SK-N-SH (cell line): ENCODE results near the gene SEMA3G. TPM values are rescaled to one million over a fixed set of nuclear protein-coding genes. Genes with fewer than 3 reads are reported as not detected.

Experiments used
- CTCF ChIA-PET: fragments of 300-600, 350-600 bp; formaldehyde crosslinking; extraction: SDS; loops from one replicate; lab custom pipeline; 2021; lab: Yijun Ruan, JAX
- POLR2A ChIA-PET: fragments of 350-600 bp; sonication (Branson Sonifier 250); formaldehyde crosslinking; extraction: SDS; loops from one replicate; lab custom pipeline; 2020; ENCODE audit warnings: antibody characterized with exemption, inconsistent platforms; lab: Yijun Ruan, JAX
- DNase-seq: peaks from one replicate; pipeline ENCODE4 v3.0.0; 2012
- H2AFZ ChIP-seq: fragments of 200-600 bp; sonication (generic); 2 replicates; pipeline ENCODE4 v1.8.1; 2016; ENCODE audit warnings: antibody characterized with exemption, mild to moderate bottlenecking, low read depth
- H3F3A ChIP-seq: fragments of 200-600 bp; sonication (generic); replicated peaks from 2 replicates; pipeline ENCODE3; 2016; ENCODE audit warnings: antibody characterized with exemption, mild to moderate bottlenecking; ENCODE audit not compliant: insufficient read depth
- H3K27ac ChIP-seq, 2 experiments: fragments of 200-500 bp in 1 of 2; fragments of 200-600 bp in 1 of 2; sonication (Bioruptor generic) in 1 of 2; sonication (generic), shearing (Covaris generic) in 1 of 2; 2 replicates each; pipeline versions ENCODE4 v1.5.1 to v1.6.1; 2014 to 2016; ENCODE audit warnings: low read depth in 2 of 2, inconsistent platforms in 1 of 2, low read length in 1 of 2, mild to moderate bottlenecking in 1 of 2, mixed read lengths in 1 of 2
- H3K27me3 ChIP-seq: fragments of 200-600 bp; sonication (generic), shearing (Covaris generic); 2 replicates; pipeline ENCODE4 v1.6.1; 2016; ENCODE audit warnings: mixed run types; ENCODE audit not compliant: insufficient read depth
- H3K36me3 ChIP-seq, 2 experiments: fragments of 200-500 bp in 1 of 2; fragments of 200-600 bp in 1 of 2; sonication (Bioruptor generic) in 1 of 2; sonication (generic) in 1 of 2; replicated peaks in 1 of 2; 2 replicates each; pipeline versions ENCODE3 to v1.5.1; 2014 to 2016; ENCODE audit warnings: low read length in 1 of 2, mild to moderate bottlenecking in 1 of 2; ENCODE audit not compliant: insufficient read depth in 2 of 2, control insufficient read depth in 1 of 2
- H3K4me1 ChIP-seq, 2 experiments: fragments of 200-500 bp in 1 of 2; fragments of 200-600 bp in 1 of 2; sonication (Bioruptor generic) in 1 of 2; sonication (generic), shearing (Covaris generic) in 1 of 2; 2 replicates each; pipeline versions ENCODE4 v1.5.1 to v1.6.1; 2014 to 2016; ENCODE audit warnings: low read depth in 1 of 2, low read length in 1 of 2, mixed run types in 1 of 2; ENCODE audit not compliant: insufficient read depth in 2 of 2, control insufficient read depth in 1 of 2
- H3K4me2 ChIP-seq: fragments of 200-600 bp; sonication (generic), shearing (Covaris generic); 2 replicates; pipeline ENCODE4 v1.6.1; 2017; ENCODE audit warnings: mixed run types
- H3K4me3 ChIP-seq, 2 experiments: fragments of 200-500 bp in 1 of 2; fragments of 200-600 bp in 1 of 2; sonication (Bioruptor generic) in 1 of 2; sonication (generic), shearing (Covaris generic) in 1 of 2; 2 replicates each; pipeline versions ENCODE4 v1.5.1 to v1.8.1; 2014 to 2016; ENCODE audit warnings: low read depth in 2 of 2, inconsistent platforms in 1 of 2, low read length in 1 of 2, mild to moderate bottlenecking in 1 of 2, mixed read lengths in 1 of 2, moderate library complexity in 1 of 2
- H3K79me2 ChIP-seq: fragments of 200-600 bp; sonication (generic); 2 replicates; pipeline ENCODE4 v1.8.1; 2017; ENCODE audit warnings: mild to moderate bottlenecking; ENCODE audit not compliant: insufficient read depth
- H3K9ac ChIP-seq: fragments of 200-600 bp; sonication (generic); 2 replicates; pipeline ENCODE4 v1.6.1; 2017; ENCODE audit warnings: mixed run types
- H3K9me2 ChIP-seq: fragments of 200-600 bp; sonication (generic); 2 replicates; pipeline ENCODE4 v1.6.1; 2017; ENCODE audit warnings: mixed run types
- H3K9me3 ChIP-seq: fragments of 200-600 bp; sonication (generic); 2 replicates; pipeline ENCODE4 v1.6.1; 2017; ENCODE audit warnings: mixed run types, mild to moderate bottlenecking, moderate library complexity
- H4K20me1 ChIP-seq: fragments of 200-600 bp; sonication (generic); 2 replicates; pipeline ENCODE4 v1.6.1; 2017; ENCODE audit warnings: mild to moderate bottlenecking, mixed run types; ENCODE audit not compliant: insufficient read depth
- EP300 ChIP-seq, 2 experiments: IDR thresholded peaks; 2 replicates each; pipeline versions ENCODE4 v1.4.0 to v1.6.1; 2012; ENCODE audit warnings: borderline replicate concordance in 1 of 2, low read depth in 1 of 2, low read length in 1 of 2
- EZH2phosphoT487 ChIP-seq: fragments of 200-600 bp; sonication (generic); IDR thresholded peaks from 2 replicates; pipeline ENCODE4 v1.6.1; 2017; ENCODE audit warnings: low read depth, mixed run types, mild to moderate bottlenecking, antibody characterized with exemption, moderate library complexity, borderline replicate concordance
- FOSL2 ChIP-seq: IDR thresholded peaks from 2 replicates; pipeline ENCODE4 v1.4.0; 2012; ENCODE audit warnings: low read depth, mild to moderate bottlenecking, moderate library complexity, borderline replicate concordance
- GATA2 ChIP-seq: sonication (generic); formaldehyde crosslinking; IDR thresholded peaks from 2 replicates; pipeline ENCODE4 v1.5.0; 2020; ENCODE audit warnings: mild to moderate bottlenecking, missing genetic modification reagents
- IRF3 ChIP-seq: fragments of 150-350 bp; IDR thresholded peaks from 2 replicates; pipeline ENCODE4 v1.6.1; 2016; ENCODE audit warnings: mild to moderate bottlenecking, low read depth, low read length
- JUND ChIP-seq: IDR thresholded peaks from 2 replicates; pipeline ENCODE4 v1.4.0; 2012
- MEF2A ChIP-seq: IDR thresholded peaks from 2 replicates; pipeline ENCODE4 v1.4.0; 2012; ENCODE audit warnings: low read depth, borderline replicate concordance
- NFIC ChIP-seq: IDR thresholded peaks from 2 replicates; pipeline ENCODE4 v1.4.0; 2012; ENCODE audit warnings: borderline replicate concordance
- NRF1 ChIP-seq: IDR thresholded peaks from 2 replicates; pipeline ENCODE4 v1.6.1; 2012; ENCODE audit warnings: low read depth, mild to moderate bottlenecking, low read length
- POLR2AphosphoS5 ChIP-seq: IDR thresholded peaks from 2 replicates; pipeline ENCODE4 v1.6.1; 2012; ENCODE audit warnings: low read depth, low read length
- RAD21 ChIP-seq: IDR thresholded peaks from 2 replicates; pipeline ENCODE4 v1.6.1; 2012; ENCODE audit warnings: mild to moderate bottlenecking, low read length
- RCOR1 ChIP-seq: fragments of 150-350 bp; IDR thresholded peaks from 2 replicates; pipeline ENCODE4 v1.6.1; 2017; ENCODE audit warnings: antibody characterized with exemption, low read length
- RFX5 ChIP-seq: IDR thresholded peaks from 2 replicates; pipeline ENCODE4 v1.6.1; 2012; ENCODE audit warnings: mild to moderate bottlenecking, improper control_type of control experiment, low read length
- SIN3A ChIP-seq: IDR thresholded peaks from 2 replicates; pipeline ENCODE4 v1.6.1; 2012; ENCODE audit warnings: low read depth, mild to moderate bottlenecking, low read length, moderate library complexity, borderline replicate concordance
- TAF1 ChIP-seq: IDR thresholded peaks from 2 replicates; pipeline ENCODE4 v1.6.1; 2012; ENCODE audit warnings: low read depth, mild to moderate bottlenecking, low read length, moderate library complexity, borderline replicate concordance
- TCF12 ChIP-seq: IDR thresholded peaks from 2 replicates; pipeline ENCODE4 v1.4.0; 2012
- TEAD4 ChIP-seq: IDR thresholded peaks from 2 replicates; pipeline ENCODE4 v1.4.0; 2012; ENCODE audit warnings: mild to moderate bottlenecking, borderline replicate concordance; ENCODE audit not compliant: insufficient read depth
- ZBTB33 ChIP-seq: IDR thresholded peaks from 2 replicates; pipeline ENCODE4 v1.4.0; 2012; ENCODE audit warnings: low read depth, borderline replicate concordance
- WGBS: methylation state at CpG from one replicate; pipeline ENCODE4 v1.1.6; 2017; ENCODE audit warnings: low lambda C conversion rate; 5-methylcytosine and 5-hydroxymethylcytosine counted together
- polyA plus RNA-seq, 3 experiments: library from polyadenylated mRNA; depleted of rRNA; stranded (reverse); fragments of >200 nt; gene quantifications; 2 replicates each; pipeline ENCODE4 v1.2.3, GENCODE V29; 2012
- TF ChIP-seq, protein P1 (sequence below): IDR thresholded peaks from 2 replicates; pipeline ENCODE4; 2012

The SEMA3G gene
- polyA plus RNA-seq, 1 of the 3 experiments (the other 2 are of a cell fraction) = 0.13 TPM

DNA sequence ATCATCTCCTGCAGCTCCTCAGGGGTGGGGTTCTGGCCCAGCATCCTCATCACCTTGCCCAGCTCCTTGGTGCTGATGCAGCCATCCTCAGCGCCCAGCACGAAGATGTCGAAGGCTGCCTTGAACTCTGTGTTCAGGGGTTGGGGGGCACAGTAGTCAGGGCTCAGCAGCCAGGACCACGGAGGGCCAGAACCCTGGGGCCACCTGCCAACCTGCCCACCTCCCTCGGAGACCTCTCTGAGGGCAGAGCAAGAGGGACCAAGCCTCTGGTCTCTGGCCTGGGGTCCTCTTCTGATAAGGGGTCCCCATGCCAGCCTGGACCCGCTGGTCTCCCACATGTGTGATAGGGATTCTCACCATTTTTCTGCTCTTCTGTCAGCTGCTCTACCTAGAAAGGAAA lies 7.2 kb upstream of the SEMA3G start:
- peaks cover 1% of the 10 kb centered on the region for H4K20me1 ChIP-seq
- H3K36me3 ChIP-seq = no peaks in the 10 kb centered on the region
- H3K27me3 ChIP-seq = no peaks in the 10 kb centered on the region
- peaks cover 20% of the 10 kb centered on the region for H3K79me2 ChIP-seq
- POLR2A ChIA-PET = no interaction called here
- no peaks in the 10 kb centered on the region for H3K9me3 ChIP-seq
- no peak overlapping the region for H2AFZ ChIP-seq
- no peak overlapping the region for H3K27ac ChIP-seq
- H3F3A ChIP-seq = no peaks in the 10 kb centered on the region
- no peaks in the 10 kb centered on the region for H3K9me2 ChIP-seq
- TF ChIP-seq, protein P1, sequence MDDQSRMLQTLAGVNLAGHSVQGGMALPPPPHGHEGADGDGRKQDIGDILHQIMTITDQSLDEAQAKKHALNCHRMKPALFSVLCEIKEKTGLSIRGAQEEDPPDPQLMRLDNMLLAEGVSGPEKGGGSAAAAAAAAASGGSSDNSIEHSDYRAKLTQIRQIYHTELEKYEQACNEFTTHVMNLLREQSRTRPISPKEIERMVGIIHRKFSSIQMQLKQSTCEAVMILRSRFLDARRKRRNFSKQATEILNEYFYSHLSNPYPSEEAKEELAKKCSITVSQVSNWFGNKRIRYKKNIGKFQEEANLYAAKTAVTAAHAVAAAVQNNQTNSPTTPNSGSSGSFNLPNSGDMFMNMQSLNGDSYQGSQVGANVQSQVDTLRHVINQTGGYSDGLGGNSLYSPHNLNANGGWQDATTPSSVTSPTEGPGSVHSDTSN = no peak
- TF ChIP-seq RFX5 (no peak), TAF1 (no peak), RCOR1 (no peak), EP300 (IDR thresholded peaks at IDR 0.05; ENCODE audit: borderline replicate concordance in 1 of 2, low read depth in 1 of 2, low read length in 1 of 2) (no peak)
- no peak overlapping the region for H3K4me2 ChIP-seq
- no peak overlapping the region for H3K9ac ChIP-seq
- WGBS = 93% methylated on average over 3 of the region's 6 CpGs
- H3K4me1 ChIP-seq = peaks cover 5 to 22% of the 10 kb centered on the region in 2 experiments
- H3K4me3 ChIP-seq = no peak overlapping the region
- CTCF ChIA-PET = interaction anchor here (0.9 to 16.5 kb wide), 4 partner anchors 10 to 487 kb away, joined by 3 to 578 read pairs (median 4); no protein-coding TSS in a partner anchor
- DNase-seq = no peak

- H3K4me3 ChIP-seq = no peak overlapping the region
- no peaks in the 10 kb centered on the region for H3K36me3 ChIP-seq
- H3K9ac ChIP-seq = no peak overlapping the region
- no peak for DNase-seq
- no peak overlapping the region for H3K4me2 ChIP-seq
- H3K79me2 ChIP-seq = peaks cover 13% of the 10 kb centered on the region
- H2AFZ ChIP-seq = no peak overlapping the region
- POLR2A ChIA-PET = no interaction called here
- no peaks in the 10 kb centered on the region for H4K20me1 ChIP-seq
- H3K4me1 ChIP-seq = peaks cover 0 to 15% of the 10 kb centered on the region in 2 experiments; a peak in 1 of 4 replicates
- CTCF ChIA-PET = interaction anchor here (0.9 to 16.5 kb wide), 4 partner anchors 9 to 487 kb away, joined by 3 to 578 read pairs (median 4); no protein-coding TSS in a partner anchor
- no peaks in the 10 kb centered on the region for H3K27me3 ChIP-seq
- no peaks in the 10 kb centered on the region for H3K9me3 ChIP-seq
- no peak overlapping the region for H3K27ac ChIP-seq
- no peaks in the 10 kb centered on the region for H3F3A ChIP-seq
- no peaks in the 10 kb centered on the region for H3K9me2 ChIP-seq
- 93% methylated on average over 22 of the region's 24 CpGs for WGBS
- no peak for TF ChIP-seq TAF1
- no peak for TF ChIP-seq MEF2A
- no peak for TF ChIP-seq EZH2phosphoT487
- no peak for TF ChIP-seq GATA2 (CRISPR knock-in tag)
- no peak for TF ChIP-seq TCF12
- TF ChIP-seq EP300 (IDR thresholded peaks at IDR 0.05; ENCODE audit: borderline replicate concordance in 1 of 2, low read depth in 1 of 2, low read length in 1 of 2) = no peak
- no peak for TF ChIP-seq RFX5
- TF ChIP-seq SIN3A = no peak
- TF ChIP-seq NFIC = no peak
- TF ChIP-seq RAD21 = no peak
- TF ChIP-seq, protein P1 = no peak
- TF ChIP-seq FOSL2 = no peak
- no peak for TF ChIP-seq NRF1
- TF ChIP-seq ZBTB33 = no peak
- no peak for TF ChIP-seq TEAD4
- no peak for TF ChIP-seq POLR2AphosphoS5
- no peak for TF ChIP-seq IRF3
- TF ChIP-seq JUND = no peak
Observed at GRCh38 chr3:52451237-52452083, 6.6 kb upstream of the SEMA3G start.
